Upper lobe of left lung (tissue), 4 donors: ENCODE data around the gene UQCC2.

Experiments
- CTCF ChIP-seq, 6 experiments: fragments of 450-650 bp in 4 of 6; fragments of 200-600 bp in 2 of 6; sonication (generic) in 2 of 6; IDR thresholded peaks; one replicate each; pipeline ENCODE4 v1.5.1; 2016 to 2019; ENCODE audit warnings: antibody characterized with exemption in 6 of 6
- EP300 ChIP-seq, 4 donors: sonication (generic); formaldehyde crosslinking; IDR thresholded peaks; one replicate each; pipeline ENCODE4 v1.5.1; 2017; ENCODE audit warnings: antibody characterized with exemption in 4 of 4, control low read depth in 2 of 4
- POLR2A ChIP-seq, 4 donors: fragments of 450-650 bp; IDR thresholded peaks; one replicate each; pipeline ENCODE4 v1.5.1; 2016 to 2017; ENCODE audit warnings: antibody characterized with exemption in 4 of 4, mild to moderate bottlenecking in 2 of 4
- POLR2AphosphoS5 ChIP-seq, 2 donors: sonication (generic); formaldehyde crosslinking; IDR thresholded peaks; one replicate each; pipeline ENCODE4 v1.5.1; 2017; ENCODE audit warnings: antibody characterized with exemption in 2 of 2

GRCh38 chr6:33733709-33734007, 22.2 kb upstream of the UQCC2 start:
- TF ChIP-seq POLR2A (IDR thresholded peaks at IDR 0.05) = no peak
- no peak for TF ChIP-seq CTCF (IDR thresholded peaks at IDR 0.05)
- TF ChIP-seq EP300 (IDR thresholded peaks at IDR 0.05) = no peak
- TF ChIP-seq POLR2AphosphoS5 (IDR thresholded peaks at IDR 0.05) = no peak
